Fibroblast of skin of right biceps (primary cell): Measurements from ENCODE around the gene TMCO1.
A peak's percentile ranks its signal among the peaks of the same experiment; 100 is the strongest.
"Not testable (repeated sequence)": the region's sequence is repeated elsewhere in the genome, so short reads cannot be mapped to it uniquely, and the experiment has no call there.

Experiments used
- DNase-seq: peaks from one replicate; pipeline ENCODE4 v3.0.0-alpha.2; 2013

Gene TMCO1, protein sequence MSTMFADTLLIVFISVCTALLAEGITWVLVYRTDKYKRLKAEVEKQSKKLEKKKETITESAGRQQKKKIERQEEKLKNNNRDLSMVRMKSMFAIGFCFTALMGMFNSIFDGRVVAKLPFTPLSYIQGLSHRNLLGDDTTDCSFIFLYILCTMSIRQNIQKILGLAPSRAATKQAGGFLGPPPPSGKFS

DNA sequence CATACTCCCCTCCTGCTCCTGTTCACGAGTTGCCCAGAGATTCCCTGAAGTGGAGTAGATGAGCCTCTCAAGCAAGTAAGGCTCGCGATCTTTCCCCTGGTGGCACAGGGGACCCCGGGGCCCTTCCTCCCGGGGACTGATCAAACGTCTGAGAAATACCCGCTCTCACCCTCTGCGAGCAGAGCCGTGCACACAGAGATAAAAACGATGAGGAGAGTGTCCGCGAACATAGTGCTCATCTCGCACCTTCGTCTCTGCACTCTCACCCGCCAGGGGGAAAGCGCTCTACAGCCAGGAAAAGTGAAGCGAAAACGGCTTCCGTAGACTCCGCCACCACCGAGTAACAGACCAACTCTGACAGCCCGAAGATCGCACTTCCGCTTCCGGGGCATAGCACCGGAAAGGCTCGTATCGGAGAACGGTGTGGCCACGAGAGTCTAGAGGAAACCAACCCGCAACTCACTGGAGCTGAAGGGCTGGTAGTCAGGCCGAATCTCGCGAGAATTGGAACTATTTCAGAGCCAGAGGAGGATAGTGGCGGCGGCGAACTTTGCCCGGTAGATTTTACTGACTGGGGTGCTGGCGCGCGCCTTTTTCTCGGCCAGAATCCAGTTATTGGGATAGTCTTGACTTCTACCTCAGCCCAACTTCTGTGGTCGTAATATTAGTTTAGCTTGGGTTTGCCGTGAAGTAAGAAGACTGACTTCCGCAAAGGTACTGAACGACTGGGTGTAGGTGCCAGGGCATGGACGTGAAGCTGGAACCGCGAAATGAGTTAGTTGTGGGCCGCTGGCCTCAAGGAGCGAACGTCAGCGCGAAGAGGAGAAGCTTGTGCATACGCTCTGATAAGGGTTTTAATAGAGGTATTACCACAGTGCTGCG is at the start of gene TMCO1:
Gene TMCO1, minus strand, starts transcription at position 356 of the 882 bp plus-strand sequence. Its CDS starts 117 bp downstream, at position 239.
- DNase-seq: peak; percentile 99

DNA sequence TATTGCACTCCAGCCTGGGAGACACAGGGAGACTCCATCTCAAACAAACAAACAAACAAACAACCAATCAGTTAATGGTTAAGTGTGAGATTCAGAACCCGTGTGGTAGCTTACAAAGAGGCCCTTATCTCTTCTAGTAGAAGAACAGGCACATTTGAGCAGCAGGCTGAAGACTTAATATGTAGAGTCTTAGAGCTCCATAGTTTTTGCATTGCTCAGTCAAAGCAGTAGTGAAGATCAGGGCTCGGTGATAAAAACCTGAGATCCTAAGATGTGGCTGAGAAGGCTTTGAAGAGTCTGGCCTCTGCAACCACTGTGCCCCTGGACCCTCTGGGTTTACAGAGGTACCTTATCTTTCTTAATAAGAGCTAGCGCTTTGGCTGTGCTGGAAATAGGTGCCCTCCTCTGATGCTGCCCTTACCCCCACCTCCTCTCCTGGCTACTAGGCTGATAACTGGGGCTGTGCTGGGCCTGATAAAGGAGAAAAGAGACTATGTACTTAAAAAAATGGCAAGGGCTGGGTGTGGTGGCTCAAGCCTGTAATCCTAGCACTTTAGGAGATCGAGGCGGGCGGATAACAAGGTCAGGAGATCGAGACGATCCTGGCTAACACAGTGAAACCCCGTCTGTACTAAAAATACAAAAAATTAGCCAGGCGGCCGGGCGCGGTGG is 48.3 kb upstream of the TMCO1 start:
- DNase-seq: no peak

- DNase-seq: no peak
These were observed 47.5 kb upstream of the TMCO1 start for GRCh38 chr1:165816157-165816556.

- peak; percentile 26 for DNase-seq
These were observed 47.1 kb upstream of the TMCO1 start for GRCh38 chr1:165815725-165816124.

DNA sequence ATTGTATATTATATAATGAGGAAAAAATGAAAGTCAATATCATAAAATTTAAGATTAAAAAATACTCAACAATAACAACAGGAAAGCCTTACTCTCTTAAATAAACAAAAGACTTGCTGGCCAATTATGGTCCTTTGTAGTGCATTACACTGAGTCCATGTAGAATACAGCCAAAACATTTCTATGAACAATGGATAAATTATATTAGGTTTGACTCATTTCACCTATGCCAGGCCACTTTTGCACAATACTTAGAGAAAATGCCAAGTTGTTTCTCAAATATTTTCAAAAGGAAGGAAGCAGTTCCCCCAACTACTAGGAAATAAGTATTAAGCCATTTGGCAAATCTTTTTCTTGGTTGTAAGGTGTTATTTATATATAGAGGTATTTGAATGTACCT is 38.9 kb upstream of the TMCO1 start:
- DNase-seq: no peak

GRCh38 chr1:165804513-165804912 is 35.8 kb upstream of the TMCO1 start:
- DNase-seq: not testable (repeated sequence)

GRCh38 chr1:165799387-165799786 is 30.7 kb upstream of the TMCO1 start:
- no peak for DNase-seq

DNA sequence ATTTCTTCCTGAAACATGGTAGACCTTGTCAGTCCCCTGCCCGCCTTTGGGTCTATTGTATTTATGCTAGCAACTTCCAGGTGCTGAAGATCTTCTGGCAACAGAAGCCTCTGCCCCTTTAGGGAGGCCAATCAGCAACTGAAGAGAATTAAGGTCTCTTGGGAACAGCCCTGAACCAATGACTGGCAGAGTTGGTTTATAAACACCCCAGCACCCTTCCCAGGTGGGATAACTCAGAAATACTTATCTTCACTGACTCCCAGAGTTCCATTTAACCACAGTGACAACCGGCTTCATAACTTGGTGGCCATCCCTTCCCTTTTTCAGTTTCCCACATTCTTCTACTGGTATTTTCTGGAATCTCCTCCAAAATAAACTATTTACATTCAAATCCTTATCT is 27.2 kb upstream of the TMCO1 start:
- no peak for DNase-seq

GRCh38 chr1:165793951-165794350 is 25.3 kb upstream of the TMCO1 start:
- DNase-seq: no peak

DNA sequence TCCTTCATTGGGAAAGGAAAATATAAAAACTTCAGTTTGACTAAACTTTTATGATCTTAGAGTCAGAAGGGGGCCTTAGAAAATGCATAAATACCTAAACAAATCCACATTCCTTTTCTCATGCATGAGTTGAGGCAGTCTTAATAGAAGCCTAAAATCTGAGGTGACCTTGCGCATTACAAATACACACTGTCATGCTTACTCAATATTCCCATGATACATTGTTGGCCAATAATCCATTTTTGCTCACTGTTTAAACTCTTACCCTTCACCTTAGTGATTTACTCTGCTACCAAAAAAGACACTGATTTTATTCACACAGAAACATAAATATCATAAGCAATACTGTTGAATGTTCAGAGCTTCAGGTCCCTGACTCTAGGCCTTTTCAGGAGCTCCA is 19.1 kb upstream of the TMCO1 start:
- DNase-seq: no peak

DNA sequence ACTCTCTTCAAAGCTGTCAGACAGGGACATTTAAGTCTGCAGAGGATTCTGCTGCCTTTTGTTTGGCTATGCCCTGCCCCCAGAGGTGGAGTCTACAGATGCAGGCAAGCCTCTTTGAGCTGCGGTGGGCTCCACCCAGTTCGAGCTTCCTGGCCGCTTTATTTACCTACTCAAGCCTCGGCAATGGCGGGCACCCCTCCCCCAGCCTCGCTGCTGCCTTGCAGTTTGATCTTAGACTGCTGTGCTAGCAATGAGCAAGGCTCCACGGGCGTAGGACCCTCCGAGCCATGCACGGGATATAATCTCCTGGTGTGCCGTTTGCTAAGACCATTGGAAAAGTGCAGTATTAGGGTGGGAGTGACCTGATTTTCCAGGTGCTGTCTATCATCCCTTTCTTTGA is 14.9 kb upstream of the TMCO1 start:
- DNase-seq: not testable (repeated sequence)

- DNase-seq: not testable (repeated sequence)
These were observed 9.5 kb upstream of the TMCO1 start for GRCh38 chr1:165778197-165778596.

DNA sequence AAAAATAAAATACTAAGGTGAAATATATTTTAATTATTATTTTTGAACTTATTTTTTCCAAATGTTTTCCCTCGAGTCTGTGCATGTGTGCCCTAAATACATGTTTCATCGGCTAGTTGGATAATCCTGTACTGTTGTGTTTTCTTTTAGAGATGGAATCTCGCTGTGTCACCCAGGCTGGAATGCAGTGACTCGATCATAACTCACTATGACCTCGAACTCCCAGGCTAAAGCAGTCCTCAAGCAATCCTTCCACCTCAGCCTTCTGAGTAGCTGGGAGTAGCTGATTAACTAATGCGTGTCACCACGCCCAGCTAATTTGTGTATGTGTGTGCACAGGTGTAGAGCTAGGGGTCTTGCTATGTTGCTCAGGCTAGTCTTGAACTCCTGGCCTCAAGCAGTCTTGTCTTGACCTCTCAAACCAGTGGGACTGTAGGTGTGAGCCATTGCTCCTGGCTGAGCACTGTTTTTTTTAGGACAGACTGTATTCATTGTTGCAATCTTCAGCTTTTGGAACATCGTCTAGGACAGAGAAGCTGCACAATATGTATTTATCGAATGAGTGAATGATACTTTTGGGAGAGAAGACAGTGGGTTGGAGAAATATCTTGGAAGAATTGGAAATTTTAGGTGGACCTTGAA is 4.8 kb upstream of the TMCO1 start:
- DNase-seq: peak; percentile 87

- no peak for DNase-seq
These were observed 4.1 kb upstream of the TMCO1 start for GRCh38 chr1:165772739-165773138.

DNA sequence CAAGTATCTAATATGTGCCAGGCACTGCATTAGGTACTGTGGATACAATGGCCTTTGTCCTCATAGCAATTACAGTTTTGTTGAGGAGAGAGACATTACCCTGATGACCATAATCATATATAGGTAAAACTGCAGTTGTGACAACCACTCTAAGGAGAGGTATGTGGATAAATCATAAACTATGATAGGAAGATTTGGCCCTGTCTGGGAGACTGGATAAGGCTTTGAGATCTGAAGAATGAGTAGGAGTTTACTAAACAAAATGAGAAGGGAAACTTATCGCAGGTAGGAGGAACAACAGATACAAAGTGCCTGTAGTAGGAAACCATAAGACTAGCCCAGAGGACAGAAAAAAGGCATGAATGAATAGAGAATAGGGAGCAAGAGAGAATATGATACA is 4.4 kb downstream of the TMCO1 start:
- no peak for DNase-seq

- no peak for DNase-seq
These were observed 5.2 kb downstream of the TMCO1 start for GRCh38 chr1:165763442-165763841.

- no peak for DNase-seq
These were observed 5.9 kb downstream of the TMCO1 start for GRCh38 chr1:165762725-165763124.

GRCh38 chr1:165759095-165759494 is 9.6 kb downstream of the TMCO1 start:
- DNase-seq: no peak

- no peak for DNase-seq
These were observed 13.2 kb downstream of the TMCO1 start for GRCh38 chr1:165755393-165756010.

- DNase-seq: no peak
These were observed 14.7 kb downstream of the TMCO1 start for GRCh38 chr1:165753934-165754333.

- DNase-seq: no peak
These were observed 20.1 kb downstream of the TMCO1 start for GRCh38 chr1:165748550-165748949.

DNA sequence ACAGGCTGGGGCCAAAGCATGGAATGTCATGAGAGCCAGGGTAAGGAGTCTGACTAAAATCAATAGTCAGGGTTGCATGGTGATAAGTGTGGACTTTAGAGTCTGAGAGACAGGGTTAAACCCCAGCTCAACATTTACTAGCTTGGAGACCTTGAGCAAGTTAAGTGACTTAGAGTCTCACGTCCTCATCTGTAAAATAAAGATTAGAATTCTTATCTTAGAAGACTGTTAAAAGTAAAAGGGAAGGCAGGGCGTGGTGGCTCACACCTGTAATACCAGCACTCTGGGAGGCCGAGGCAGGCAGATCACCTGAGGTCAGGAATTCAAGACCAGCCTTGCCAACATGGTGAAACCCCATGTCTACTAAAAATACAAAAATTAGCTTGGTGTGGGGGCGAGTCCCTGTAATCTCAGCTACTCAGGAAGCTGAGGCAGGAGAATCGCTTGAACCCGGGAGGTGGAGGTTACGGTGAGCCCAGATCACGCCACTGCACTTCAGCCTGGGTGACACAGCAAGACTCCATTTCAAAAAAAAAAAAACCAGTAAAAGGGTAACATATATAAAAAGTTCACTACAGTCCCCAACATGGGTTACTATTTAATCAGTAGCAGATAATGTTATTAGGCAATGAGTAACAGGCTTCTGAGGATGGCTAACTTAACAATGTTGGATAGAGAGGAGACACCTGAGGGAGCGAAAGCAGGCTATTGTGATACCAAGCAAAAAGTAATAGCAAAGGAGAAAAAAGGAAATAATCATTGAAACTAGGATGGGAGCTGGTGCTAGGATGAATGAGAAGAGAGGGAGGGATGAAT is 20.8 kb downstream of the TMCO1 start:
- DNase-seq: no peak
